Transverse colon (tissue), 3 donors: ENCODE data around the gene ST3GAL4.

ENCODE experiments used
- CTCF ChIP-seq, 5 experiments: fragments of 200-600 bp in 3 of 5; fragments of 450-650 bp in 2 of 5; sonication (generic) in 3 of 5; IDR thresholded peaks; 1 replicate in 2 of 5; 2 replicates in 3 of 5; pipeline ENCODE4 v1.5.1; 2016 to 2017; ENCODE audit warnings: antibody characterized with exemption in 5 of 5, inconsistent platforms in 3 of 5, mild to moderate bottlenecking in 2 of 5, moderate library complexity in 1 of 5
- EP300 ChIP-seq: sonication (generic); formaldehyde crosslinking; IDR thresholded peaks from one replicate; pipeline ENCODE4 v1.6.1; 2017; ENCODE audit warnings: antibody characterized with exemption, low read depth

- TF ChIP-seq EP300 (no peak), CTCF (IDR thresholded peaks at IDR 0.05) (no peak)
These were observed 51.6 kb downstream of the ST3GAL4 start for GRCh38 chr11:126407101-126407521.
